NCI-H2227 treated with DMSO at 0.1 percent for 48 hours (cell line): ENCODE results near the gene NMNAT3.
A peak's percentile ranks its signal among the peaks of the same experiment; 100 is the strongest.

ENCODE experiments used
- DNase-seq: peaks from one replicate; lab custom pipeline; 2025; lab: John Stamatoyannopoulos, UW

The NMNAT3 gene

DNA sequence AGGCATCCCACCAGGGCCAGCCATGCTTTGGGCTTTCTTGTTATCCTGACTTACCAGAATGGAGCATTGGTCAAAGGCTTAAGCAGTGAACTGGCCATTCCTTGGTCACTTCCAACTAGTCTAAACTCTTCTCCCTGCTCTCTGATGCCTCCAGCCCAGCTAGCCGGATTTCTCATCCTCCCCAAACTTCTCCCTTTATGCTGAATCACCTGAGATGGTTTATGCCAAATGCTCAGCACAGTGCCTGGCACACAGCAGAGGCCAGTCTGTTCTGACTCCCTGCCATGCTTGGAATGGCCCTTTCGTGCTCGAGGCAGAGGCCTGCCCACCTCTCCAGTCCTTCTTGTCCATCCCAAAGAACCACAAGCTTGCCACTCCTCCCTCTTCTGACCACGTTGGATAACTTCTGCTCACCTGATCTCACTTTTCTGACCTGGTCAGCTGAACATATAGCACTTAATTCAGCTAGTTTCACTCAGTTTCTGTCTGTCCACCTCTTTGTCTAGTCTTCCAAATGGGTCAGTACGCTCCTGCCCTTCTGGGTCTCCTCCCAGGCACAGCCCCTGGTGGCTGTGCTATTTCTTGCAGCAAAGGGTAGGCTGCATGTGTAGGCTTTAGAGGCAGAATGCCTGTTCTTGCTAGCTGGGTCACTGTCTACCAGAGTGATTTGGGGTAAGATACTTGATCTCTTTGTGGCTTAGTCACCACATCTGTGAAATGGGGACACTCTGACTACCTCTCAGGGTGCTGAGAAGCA is 136.1 kb downstream of the NMNAT3 start:
- no peak for DNase-seq

GRCh38 chr3:139540651-139541531 is 136.9 kb downstream of the NMNAT3 start:
- no peak for DNase-seq

GRCh38 chr3:139538733-139539132 is 139.0 kb downstream of the NMNAT3 start:
- DNase-seq, result no peak

GRCh38 chr3:139537795-139538621 is 139.8 kb downstream of the NMNAT3 start:
- DNase-seq, result no peak

GRCh38 chr3:139537361-139537760 is 140.4 kb downstream of the NMNAT3 start:
- DNase-seq, result no peak

DNA sequence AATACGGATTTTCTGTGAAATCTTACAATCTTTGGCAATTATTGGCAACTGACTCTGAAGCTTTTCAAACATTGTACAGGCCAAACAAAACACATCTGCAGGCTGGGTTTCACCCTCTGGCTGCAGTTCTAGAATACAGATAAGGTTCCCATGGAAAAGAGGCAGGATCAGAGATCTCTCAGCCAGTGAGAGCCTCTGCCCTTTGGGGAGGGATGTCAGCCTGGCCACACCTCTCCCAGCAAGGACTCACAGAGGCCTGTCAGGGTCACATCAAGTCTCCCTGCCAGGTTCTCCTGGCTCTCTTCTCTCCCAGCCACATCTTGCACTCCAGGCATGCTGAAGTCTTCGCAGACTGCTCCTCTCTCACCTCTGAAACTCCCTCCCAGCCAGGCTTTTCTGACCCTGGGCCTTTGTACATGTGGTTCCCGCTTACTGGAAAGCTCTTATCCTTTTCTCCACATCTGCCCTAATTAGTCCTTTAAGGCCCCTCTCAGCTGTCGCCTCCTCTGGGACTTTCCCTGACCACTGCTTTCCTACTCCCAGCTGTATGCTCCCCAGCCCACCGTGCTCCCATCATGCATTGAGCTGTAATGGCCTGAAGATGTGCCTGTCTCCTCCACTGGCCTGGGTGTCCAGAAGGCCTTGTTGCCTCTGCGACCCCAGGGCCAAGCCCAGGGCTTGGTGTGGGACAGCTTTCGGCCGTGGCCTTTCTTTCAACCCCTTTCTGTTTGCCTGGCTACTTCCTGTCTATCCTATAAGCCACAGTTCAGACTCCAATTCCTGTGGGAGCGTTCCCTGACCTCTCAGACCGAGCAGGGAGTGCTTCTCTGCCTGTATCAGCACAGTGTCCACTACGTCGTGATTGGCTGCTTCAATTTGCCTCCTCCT is 142.5 kb downstream of the NMNAT3 start:
- no peak for DNase-seq

GRCh38 chr3:139534455-139534812 is 143.3 kb downstream of the NMNAT3 start:
- DNase-seq, result no peak

DNA sequence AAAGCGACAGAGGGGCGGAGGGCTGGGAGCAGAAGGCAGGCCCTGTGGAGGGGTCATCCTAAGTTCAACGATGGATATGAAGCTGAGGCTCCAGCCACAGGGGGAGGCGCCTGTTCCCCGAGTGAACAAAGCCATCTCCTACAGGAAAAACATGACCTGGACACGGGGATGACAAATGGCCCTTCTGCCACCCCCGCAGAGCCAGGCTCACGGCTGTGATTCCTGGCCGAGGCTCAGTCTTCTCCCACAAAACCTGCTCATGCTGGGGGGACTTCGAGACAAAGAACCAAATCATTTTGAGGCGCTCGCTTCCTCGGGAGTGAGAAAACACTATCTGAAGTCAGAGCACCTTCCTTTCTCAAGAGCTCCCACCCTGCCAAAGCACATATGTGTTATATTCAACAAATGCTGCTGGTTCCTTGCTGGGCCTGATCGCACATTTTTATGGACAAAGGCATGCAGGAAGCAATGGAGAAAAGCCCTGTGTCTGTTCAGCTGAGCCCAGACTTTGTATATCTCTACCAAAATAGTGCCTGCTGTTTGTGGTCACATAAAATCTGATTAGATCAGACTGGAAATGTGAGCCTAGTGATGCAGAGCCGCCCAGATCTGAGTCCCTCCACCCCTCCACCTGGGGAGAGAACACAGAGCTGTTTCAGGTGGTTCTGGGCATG is 143.9 kb downstream of the NMNAT3 start:
- peak; percentile 14 for DNase-seq

DNA sequence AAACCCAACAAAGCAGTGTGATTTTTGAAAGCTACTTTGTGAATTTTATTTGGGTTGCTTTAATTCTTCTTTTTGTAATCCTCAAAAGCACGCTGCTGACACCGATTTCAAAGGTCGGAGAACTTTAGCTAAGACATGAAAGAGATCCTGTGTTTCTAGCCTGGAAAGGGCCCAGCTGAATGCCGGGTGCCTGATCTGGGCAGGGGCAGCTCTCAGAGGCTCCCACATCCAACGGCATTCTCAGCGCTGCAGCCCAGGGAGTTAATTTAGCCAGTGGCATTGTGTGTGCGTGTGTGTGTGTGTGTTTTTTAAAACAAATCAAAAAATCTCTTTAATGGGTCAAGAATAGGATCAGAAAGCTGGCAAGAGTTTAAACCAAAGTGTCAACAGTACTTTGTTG is 144.8 kb downstream of the NMNAT3 start:
- peak; percentile 8 for DNase-seq

GRCh38 chr3:139530717-139531116 is 147.1 kb downstream of the NMNAT3 start:
- DNase-seq, result no peak

- no peak for DNase-seq
These were observed 148.1 kb downstream of the NMNAT3 start for GRCh38 chr3:139529662-139530061.

DNA sequence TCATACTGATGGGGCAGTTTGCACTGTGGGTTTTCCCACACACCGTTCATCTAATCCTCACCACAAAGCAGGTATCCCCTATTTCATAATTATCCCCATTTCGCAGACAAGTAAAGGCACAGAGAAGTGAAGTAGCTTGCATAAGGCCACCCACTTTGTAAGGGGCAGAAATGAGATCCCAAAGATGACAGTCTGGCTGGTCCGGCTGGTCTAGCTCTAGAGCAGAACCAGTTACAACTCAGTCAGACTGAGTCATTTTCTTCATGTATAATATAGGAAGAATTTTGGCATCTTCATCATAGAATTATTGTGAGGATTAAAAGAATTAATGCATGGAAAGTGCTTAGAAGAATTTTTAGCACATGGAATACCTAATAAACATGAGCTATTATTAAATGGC is 148.8 kb downstream of the NMNAT3 start:
- no peak for DNase-seq

GRCh38 chr3:139528281-139528680 is 149.5 kb downstream of the NMNAT3 start:
- no peak for DNase-seq

DNA sequence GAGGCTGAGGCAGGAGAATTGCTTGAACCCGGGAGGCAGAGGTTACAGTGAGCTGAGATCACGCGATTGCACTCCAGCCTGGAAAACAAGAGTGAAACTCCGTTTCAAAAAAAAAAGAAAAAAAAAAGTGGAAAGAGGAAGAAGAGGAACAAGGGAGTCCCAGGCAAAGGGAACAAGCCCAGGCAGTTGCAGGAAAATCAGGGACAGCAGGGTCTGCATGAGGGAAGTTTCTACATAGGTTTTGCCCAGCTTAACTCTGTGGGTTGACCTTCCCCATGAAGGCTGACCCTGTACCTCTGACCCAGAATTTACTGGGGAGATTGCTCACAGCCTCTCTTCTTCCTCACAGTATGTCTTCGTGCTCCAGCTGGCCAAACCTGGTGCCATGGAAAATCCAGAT is 150.5 kb downstream of the NMNAT3 start:
- DNase-seq, result no peak

DNA sequence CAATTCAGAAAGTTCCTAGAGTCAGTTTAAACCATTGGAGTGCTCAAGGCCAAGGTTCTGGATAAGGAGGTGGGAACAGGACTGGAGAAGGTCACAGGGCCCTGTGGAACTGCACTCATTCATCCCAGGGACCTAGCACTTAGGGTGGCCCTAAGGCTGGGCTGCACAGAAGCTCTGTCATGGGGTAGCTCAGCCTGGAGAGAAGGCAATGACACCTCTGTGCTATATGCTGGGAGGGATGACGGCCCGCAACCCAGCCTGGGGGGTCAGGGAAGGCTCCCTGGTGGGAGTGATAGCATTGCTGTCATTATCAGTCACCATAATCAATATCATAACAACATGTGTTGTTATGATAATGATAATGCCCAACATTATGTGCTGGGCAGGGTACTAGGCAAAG is 151.6 kb downstream of the NMNAT3 start:
- no peak for DNase-seq

DNA sequence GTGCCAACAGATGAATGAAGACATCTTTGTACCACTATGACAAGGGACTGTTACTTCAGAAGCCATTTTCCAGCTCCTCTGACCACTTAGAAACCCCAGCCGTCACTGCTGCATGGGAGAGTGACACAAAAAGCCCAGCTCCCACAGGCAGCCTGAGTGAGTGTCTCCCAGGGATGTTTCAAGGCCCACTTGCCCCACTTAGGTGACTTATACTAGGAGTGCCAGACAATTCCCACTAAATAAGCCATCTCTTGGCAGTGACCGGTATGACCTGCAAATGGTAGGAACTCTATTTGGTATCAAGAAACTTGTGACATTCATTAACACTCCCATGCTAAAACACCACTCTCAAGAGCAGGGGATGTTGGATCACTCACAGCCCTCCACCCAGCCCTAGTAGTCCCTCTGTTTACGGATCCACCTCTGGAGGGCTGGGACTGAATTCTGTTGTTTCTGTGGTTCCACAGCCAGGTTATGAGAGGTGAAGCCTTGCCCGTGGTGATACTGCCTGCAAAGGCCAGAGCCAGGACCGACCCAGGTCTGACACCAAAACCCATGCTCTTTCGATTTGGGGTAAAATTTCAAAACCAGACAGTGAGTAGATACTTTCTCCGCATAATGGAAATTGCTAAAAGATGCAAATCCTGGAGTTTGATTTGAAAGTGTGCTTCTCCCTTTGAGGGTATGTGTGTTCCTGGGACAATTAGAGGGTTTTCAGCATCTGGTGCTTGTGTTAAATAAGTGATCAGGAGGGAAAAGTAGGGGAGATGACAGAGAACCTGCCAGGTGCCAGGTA is 152.7 kb downstream of the NMNAT3 start:
- no peak for DNase-seq

DNA sequence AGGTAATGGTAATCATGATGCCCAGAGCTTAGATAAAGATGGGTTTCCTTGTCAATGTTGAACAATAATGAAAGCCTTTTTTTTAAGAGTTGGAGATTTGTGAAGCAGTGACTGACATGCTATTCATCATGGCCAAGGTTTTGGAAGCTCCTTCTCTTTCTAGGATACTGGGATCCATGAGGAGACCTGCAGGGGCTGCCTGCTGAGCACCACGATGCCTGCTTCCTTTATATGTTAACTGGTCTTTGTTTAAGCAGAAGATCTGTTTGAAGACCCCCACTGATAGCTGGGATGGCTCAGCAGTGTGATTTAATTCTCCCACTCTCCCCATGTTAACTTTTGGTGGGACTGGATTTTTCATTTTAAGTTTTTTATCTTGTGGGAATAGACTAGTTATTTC is 154.1 kb downstream of the NMNAT3 start:
- no peak for DNase-seq

DNA sequence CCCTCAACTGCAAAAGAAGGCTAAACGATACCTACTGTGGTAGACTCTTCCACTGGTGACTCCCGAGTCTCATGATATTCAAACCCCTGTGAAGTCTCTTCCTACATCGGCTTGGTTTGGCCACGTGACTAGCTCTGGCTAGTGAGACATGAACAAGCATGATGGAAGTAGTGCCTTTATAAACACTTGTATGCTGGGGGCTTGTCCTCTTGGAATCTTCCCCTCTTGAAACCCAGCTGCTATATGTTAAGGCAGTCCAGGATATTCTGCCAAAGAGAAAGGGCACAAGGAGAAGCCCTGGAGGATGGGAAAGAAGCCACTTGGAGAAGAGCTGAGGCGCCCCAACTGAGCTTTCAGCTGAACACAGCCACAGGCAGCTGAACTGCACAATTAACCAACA is 154.6 kb downstream of the NMNAT3 start:
- no peak for DNase-seq

DNA sequence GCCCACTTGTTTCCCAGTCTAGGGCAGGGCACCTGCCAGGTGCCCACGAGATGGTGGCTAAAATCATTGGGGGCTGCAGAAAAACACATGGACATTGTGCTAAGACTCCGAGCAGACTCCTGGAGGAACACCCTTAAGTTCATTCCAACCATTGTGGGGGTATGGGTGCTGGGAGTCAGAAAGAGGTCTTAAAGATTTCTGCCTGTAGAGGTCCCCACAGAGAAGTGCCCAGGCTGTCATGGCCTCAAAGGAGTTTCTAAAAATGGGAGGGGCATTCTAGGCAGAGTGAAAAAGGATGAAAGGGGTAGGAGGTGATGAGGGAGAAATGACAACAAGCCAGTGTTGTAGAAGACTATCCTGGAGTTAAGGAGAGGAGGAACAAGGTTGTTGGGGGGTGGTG is 155.4 kb downstream of the NMNAT3 start:
- DNase-seq, result no peak

- no peak for DNase-seq
These were observed 156.0 kb downstream of the NMNAT3 start for GRCh38 chr3:139521816-139522215.
